ENCODE results near the gene MROH2A.

DNA sequence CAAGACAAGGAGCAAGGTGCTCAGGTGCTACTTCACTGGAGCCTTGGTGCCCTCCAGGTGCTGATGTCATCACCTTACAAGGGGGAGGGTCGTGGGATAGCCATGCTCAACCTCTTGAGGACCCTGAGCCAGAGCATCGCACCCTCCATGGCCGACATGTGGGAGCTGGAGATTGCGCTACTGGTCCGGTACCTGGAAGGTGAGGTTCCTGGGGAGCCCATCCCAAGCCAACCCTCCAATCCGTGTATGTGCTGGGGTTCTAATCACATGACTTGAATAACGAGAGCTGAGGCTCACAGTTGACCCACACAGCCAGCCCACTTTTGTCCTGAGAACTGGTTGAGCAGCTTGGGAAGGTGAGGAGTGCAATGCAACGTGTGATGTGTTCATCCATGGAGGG lies 25.9 kb downstream of the MROH2A start:
- TF ChIP-seq, protein P1, sequence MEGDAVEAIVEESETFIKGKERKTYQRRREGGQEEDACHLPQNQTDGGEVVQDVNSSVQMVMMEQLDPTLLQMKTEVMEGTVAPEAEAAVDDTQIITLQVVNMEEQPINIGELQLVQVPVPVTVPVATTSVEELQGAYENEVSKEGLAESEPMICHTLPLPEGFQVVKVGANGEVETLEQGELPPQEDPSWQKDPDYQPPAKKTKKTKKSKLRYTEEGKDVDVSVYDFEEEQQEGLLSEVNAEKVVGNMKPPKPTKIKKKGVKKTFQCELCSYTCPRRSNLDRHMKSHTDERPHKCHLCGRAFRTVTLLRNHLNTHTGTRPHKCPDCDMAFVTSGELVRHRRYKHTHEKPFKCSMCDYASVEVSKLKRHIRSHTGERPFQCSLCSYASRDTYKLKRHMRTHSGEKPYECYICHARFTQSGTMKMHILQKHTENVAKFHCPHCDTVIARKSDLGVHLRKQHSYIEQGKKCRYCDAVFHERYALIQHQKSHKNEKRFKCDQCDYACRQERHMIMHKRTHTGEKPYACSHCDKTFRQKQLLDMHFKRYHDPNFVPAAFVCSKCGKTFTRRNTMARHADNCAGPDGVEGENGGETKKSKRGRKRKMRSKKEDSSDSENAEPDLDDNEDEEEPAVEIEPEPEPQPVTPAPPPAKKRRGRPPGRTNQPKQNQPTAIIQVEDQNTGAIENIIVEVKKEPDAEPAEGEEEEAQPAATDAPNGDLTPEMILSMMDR (IDR thresholded peaks at IDR 0.05): no peak
- TF ChIP-seq POLR2AphosphoS5 (IDR thresholded peaks at IDR 0.05) (no peak), POLR2A (IDR thresholded peaks at IDR 0.05) (no peak), EP300 (IDR thresholded peaks at IDR 0.05) (no peak)
